Activated CD4-positive, alpha-beta T cell treated with anti-CD3 and anti-CD28 coated beads, Interleukin-2, amount 10 ng/mL, durations not matched to agents 24 days and 14 days (primary cell): ENCODE data around the gene STOX1. TPM values are rescaled to one million over a fixed set of nuclear protein-coding genes. Genes with fewer than 3 reads are reported as not detected.
A peak's percentile ranks its signal among the peaks of the same experiment; 100 is the strongest.
"Not testable (repeated sequence)": the region's sequence is repeated elsewhere in the genome, so short reads cannot be mapped to it uniquely, and the experiment has no call there.

Experiments
- DNase-seq: peaks from one replicate; pipeline ENCODE4 v3.0.0; 2022
- H3K27ac Mint-ChIP-seq: one replicate; pipeline ENCODE4 v1.8.0; 2022; ENCODE audit warnings: mild to moderate bottlenecking, mixed read lengths
- H3K27me3 Mint-ChIP-seq: one replicate; pipeline ENCODE4 v1.8.0; 2022; ENCODE audit warnings: mixed read lengths
- H3K36me3 Mint-ChIP-seq: one replicate; pipeline ENCODE4 v1.8.0; 2022; ENCODE audit warnings: low read depth, mild to moderate bottlenecking, mixed read lengths
- H3K4me1 Mint-ChIP-seq: one replicate; pipeline ENCODE4 v1.8.0; 2021; ENCODE audit warnings: mixed read lengths
- H3K4me3 Mint-ChIP-seq: one replicate; pipeline ENCODE4 v1.8.0; 2022; ENCODE audit warnings: mild to moderate bottlenecking, moderate library complexity, mixed read lengths
- H3K9me3 Mint-ChIP-seq: one replicate; pipeline ENCODE4 v1.8.0; 2021; ENCODE audit warnings: mixed read lengths
- intact Hi-C: fragments of 100-400 bp; cut with micrococcal nuclease; formaldehyde crosslinking; loops from one replicate; pipeline ENCODE4 v1.15.1; 2023
- total RNA-seq: library from RNA; stranded (reverse); gene quantifications from 2 replicates; pipeline ENCODE4 v1.2.3, GENCODE V29; 2022

The STOX1 gene
- total RNA-seq, 1 donor from 2014 or later: 0.82 TPM

GRCh38 chr10:68812420-68812819 is 14.9 kb upstream of the STOX1 start:
- no peaks in the 10 kb centered on the region for H3K36me3 Mint-ChIP-seq
- H3K9me3 Mint-ChIP-seq: no peaks in the 10 kb centered on the region
- H3K4me1 Mint-ChIP-seq: no peaks in the 10 kb centered on the region
- no peaks in the 10 kb centered on the region for H3K27me3 Mint-ChIP-seq
- intact Hi-C loops: no loop called here
- H3K4me3 Mint-ChIP-seq: no peak overlapping the region
- no peak overlapping the region for H3K27ac Mint-ChIP-seq
- DNase-seq: no peak

DNA sequence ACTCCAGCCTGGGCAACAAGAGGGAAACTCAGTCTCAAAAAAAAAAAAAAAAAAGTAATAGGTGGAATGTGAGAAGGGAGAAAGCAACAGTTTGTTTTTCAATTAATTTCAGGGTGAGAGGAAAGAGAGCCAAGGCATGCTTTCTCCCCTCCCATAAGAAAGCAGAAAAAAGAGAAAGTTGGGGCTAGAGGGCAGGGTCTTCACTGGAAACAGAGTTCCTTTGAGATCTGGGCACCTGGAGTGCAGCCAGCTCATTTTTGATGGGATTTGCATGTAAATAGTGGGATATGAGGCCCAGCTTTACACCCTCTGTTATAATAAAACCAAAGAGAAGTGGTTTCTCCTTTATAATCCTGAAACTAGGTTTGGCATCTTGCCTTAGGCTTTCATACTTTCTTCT is 13.8 kb upstream of the STOX1 start:
- no peak overlapping the region for H3K4me3 Mint-ChIP-seq
- H3K27me3 Mint-ChIP-seq: no peaks in the 10 kb centered on the region
- DNase-seq: no peak
- H3K9me3 Mint-ChIP-seq: no peaks in the 10 kb centered on the region
- H3K27ac Mint-ChIP-seq: no peak overlapping the region
- no peaks in the 10 kb centered on the region for H3K4me1 Mint-ChIP-seq
- no peaks in the 10 kb centered on the region for H3K36me3 Mint-ChIP-seq
- intact Hi-C loops: no loop called here

- H3K4me3 Mint-ChIP-seq: no peak overlapping the region
- no peaks in the 10 kb centered on the region for H3K4me1 Mint-ChIP-seq
- no peaks in the 10 kb centered on the region for H3K36me3 Mint-ChIP-seq
- no peaks in the 10 kb centered on the region for H3K9me3 Mint-ChIP-seq
- intact Hi-C loops: no loop called here
- H3K27me3 Mint-ChIP-seq: no peaks in the 10 kb centered on the region
- no peak for DNase-seq
- H3K27ac Mint-ChIP-seq: no peak overlapping the region
Observed at GRCh38 chr10:68816796-68817412, 10.4 kb upstream of the STOX1 start.

GRCh38 chr10:68820359-68820758 is 7.0 kb upstream of the STOX1 start:
- H3K27me3 Mint-ChIP-seq, H3K4me1 Mint-ChIP-seq, H3K4me3 Mint-ChIP-seq, DNase-seq, H3K27ac Mint-ChIP-seq, H3K9me3 Mint-ChIP-seq, H3K36me3 Mint-ChIP-seq, intact Hi-C loops: not testable (repeated sequence)

DNA sequence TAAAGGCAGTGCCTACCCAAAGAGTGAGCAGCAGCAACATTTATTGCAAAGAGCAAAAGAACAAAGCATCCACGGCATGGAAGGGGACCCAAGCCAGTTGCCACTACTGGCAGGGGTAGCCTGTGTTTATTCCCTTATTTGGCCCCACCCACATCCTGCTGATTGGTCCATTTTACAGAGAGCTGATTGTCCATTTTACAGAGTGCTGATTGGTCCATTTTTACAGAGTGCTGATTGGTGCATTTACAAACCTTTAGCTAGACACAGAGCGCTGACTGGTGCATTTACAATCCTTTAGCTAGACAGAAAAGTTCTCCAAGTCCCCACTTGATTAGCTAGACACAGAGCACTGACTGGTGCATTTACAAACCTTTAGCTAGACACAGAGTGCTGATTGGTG is 4.7 kb upstream of the STOX1 start:
- DNase-seq, H3K27ac Mint-ChIP-seq, H3K4me3 Mint-ChIP-seq, intact Hi-C loops, H3K27me3 Mint-ChIP-seq, H3K4me1 Mint-ChIP-seq, H3K9me3 Mint-ChIP-seq, H3K36me3 Mint-ChIP-seq: not testable (repeated sequence)

DNA sequence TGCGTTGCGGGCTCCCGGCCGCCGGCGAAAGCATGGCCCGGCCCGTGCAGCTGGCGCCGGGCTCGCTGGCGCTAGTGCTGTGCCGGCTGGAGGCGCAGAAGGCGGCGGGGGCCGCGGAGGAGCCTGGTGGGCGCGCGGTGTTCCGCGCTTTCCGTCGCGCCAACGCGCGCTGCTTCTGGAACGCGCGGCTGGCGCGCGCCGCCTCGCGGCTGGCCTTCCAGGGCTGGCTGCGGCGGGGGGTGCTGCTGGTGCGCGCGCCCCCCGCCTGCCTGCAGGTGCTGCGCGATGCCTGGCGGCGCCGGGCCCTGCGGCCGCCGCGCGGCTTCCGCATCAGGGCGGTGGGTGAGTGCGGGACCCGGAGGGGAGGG is 245 bp downstream of the STOX1 start:
- not testable (repeated sequence) for H3K27ac Mint-ChIP-seq, H3K4me1 Mint-ChIP-seq, H3K9me3 Mint-ChIP-seq, H3K36me3 Mint-ChIP-seq, DNase-seq, H3K4me3 Mint-ChIP-seq
- intact Hi-C loops: loop anchor here (2.0 kb wide), 1 partner anchor 73 kb away; the partner anchor contains the start of gene DDX50
- H3K27me3 Mint-ChIP-seq: peaks cover 24% of the 10 kb centered on the region

- H3K27ac Mint-ChIP-seq, H3K4me1 Mint-ChIP-seq, H3K9me3 Mint-ChIP-seq, intact Hi-C loops, H3K36me3 Mint-ChIP-seq: not testable (repeated sequence)
- peak; percentile 71 for DNase-seq
- H3K27me3 Mint-ChIP-seq: peaks cover 24% of the 10 kb centered on the region
- peak overlapping the region; percentile 47 for H3K4me3 Mint-ChIP-seq
Observed at GRCh38 chr10:68828083-68828601, 811 bp downstream of the STOX1 start.

GRCh38 chr10:68828833-68829232 is 1.5 kb downstream of the STOX1 start:
- intact Hi-C loops: no loop called here
- peak overlapping the region; percentile 47 for H3K4me3 Mint-ChIP-seq
- no peaks in the 10 kb centered on the region for H3K9me3 Mint-ChIP-seq

DNA sequence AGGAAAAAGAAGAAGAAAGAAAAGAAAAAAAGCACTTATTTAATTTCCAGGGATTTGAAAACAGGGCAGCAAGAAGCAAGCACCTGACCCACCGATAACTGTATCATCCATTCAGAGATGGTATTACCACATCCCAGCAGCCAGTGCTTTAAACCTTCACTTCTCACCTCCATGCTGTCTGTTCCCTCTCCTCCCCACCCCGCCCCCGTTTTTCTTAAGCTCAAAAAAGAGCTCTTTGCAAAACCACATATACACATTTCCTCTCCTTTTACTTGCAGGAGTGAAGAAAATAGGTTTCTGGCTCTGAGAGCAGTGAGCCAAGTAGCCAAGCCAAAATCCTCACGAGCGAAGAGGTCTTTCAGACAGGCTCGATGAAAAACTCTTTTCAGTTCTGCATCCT is 2.2 kb downstream of the STOX1 start:
- peaks cover 24% of the 10 kb centered on the region for H3K27me3 Mint-ChIP-seq

More at GRCh38 chr10:68828833-68829232, 1.5 kb downstream of the STOX1 start:
- no peak for DNase-seq
- Mint-ChIP-seq H3K27ac (no peak overlapping the region), H3K4me1 (peaks cover 5% of the 10 kb centered on the region), H3K27me3 (peaks cover 24% of the 10 kb centered on the region), H3K36me3 (no peaks in the 10 kb centered on the region)

DNA sequence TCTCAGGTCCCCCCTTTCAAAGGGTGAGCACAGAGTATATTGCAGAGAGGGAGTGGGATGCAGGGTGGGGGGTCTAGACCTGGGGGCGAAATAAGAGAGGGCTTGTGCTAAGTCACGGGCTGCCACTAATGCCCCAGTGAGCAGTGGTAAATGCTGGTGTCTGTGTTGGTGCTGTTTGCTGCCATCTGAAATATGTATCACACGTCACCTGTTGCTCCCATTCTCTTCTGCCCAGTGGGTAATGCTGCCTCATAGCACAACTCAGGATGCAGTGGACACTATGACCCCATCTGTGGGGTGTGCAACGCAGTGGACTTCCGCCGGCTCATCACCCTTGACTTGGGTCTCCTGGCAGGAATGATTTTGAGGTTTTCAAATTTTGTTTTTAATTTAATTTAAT is 2.6 kb downstream of the STOX1 start:
- no peak for DNase-seq
- H3K27me3 Mint-ChIP-seq: peaks cover 24% of the 10 kb centered on the region
- no peak overlapping the region for H3K27ac Mint-ChIP-seq
- intact Hi-C loops: no loop called here
- peaks cover 5% of the 10 kb centered on the region for H3K4me1 Mint-ChIP-seq
- no peaks in the 10 kb centered on the region for H3K9me3 Mint-ChIP-seq
- H3K4me3 Mint-ChIP-seq: no peak overlapping the region
- no peaks in the 10 kb centered on the region for H3K36me3 Mint-ChIP-seq

More for the DNA sequence above, 2.2 kb downstream of the STOX1 start:
- Mint-ChIP-seq H3K9me3 (no peaks in the 10 kb centered on the region), H3K4me1 (peaks cover 5% of the 10 kb centered on the region), H3K4me3 (no peak overlapping the region), H3K36me3 (no peaks in the 10 kb centered on the region), H3K27ac (no peak overlapping the region)
- intact Hi-C loops: no loop called here
- no peak for DNase-seq

DNA sequence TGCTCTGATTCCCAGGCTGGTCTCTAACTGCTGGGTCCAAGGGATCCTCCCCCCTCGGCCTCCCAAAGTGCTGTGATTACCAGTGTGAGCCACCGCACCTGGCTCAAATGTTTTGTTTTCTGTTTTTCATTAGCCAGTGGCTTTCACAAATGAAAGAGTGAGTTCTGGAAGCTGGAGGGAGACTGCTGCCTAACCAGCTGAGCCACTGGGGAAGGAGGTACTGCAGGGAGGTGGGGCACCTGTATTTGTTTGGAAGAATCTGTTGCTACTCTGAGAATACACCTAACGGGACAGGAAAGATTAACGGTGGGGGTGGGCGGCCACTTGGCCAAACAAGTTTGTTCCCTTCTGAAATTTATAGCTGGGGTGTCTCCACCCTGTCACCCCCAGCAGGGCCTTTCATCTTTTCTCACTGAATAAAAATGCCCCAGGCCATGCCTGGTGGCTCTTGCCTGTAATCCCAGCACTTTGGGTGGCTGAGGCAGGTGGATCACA is 4.7 kb downstream of the STOX1 start:
- DNase-seq: no peak
- H3K27ac Mint-ChIP-seq: no peak overlapping the region
- H3K4me1 Mint-ChIP-seq: peaks cover 1% of the 10 kb centered on the region
- H3K36me3 Mint-ChIP-seq: no peaks in the 10 kb centered on the region
- H3K27me3 Mint-ChIP-seq: peaks cover 21% of the 10 kb centered on the region
- H3K4me3 Mint-ChIP-seq: no peak overlapping the region
- intact Hi-C loops: no loop called here
- no peaks in the 10 kb centered on the region for H3K9me3 Mint-ChIP-seq

GRCh38 chr10:68832601-68833000 is 5.3 kb downstream of the STOX1 start:
- no peak for DNase-seq
- peaks cover 21% of the 10 kb centered on the region for H3K27me3 Mint-ChIP-seq
- no peak overlapping the region for H3K27ac Mint-ChIP-seq
- H3K4me3 Mint-ChIP-seq: no peak overlapping the region
- peaks cover 1% of the 10 kb centered on the region for H3K4me1 Mint-ChIP-seq
- no peaks in the 10 kb centered on the region for H3K36me3 Mint-ChIP-seq
- intact Hi-C loops: no loop called here
- H3K9me3 Mint-ChIP-seq: no peaks in the 10 kb centered on the region

DNA sequence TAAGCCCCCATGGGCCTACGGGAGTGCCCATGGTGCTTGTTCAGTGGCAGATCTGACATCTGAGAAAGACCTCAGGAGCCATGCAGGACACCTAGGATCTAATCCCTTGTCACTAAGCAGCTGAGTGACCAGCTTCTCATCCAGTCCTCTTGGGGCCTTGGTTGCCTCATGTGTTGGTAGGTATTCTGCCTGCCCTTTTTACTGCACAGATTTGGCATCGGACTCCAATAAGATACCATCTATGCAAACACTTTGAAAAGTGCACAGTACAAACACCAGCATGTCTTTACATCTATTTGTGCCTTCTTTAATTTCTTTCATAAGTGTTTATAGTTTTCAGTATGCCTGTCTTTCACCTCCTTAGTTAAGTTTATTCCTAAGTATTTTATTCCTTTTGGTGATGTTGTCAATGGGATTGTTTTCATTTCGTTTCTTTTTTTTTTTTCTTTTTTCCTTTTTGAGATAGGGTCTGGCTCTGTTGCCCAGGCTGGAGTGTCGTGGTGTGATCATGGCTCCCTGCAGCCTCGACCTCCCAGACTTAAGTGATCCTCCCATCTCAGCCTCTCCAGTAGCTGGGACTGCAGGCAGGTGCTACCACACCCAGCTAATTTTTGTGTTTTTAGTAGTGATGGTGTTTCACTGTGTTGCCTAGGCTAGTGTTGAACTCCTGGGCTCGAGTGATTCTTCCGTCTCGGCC is 10.4 kb downstream of the STOX1 start:
- Mint-ChIP-seq H3K36me3 (no peaks in the 10 kb centered on the region), H3K27me3 (no peaks in the 10 kb centered on the region), H3K9me3 (no peaks in the 10 kb centered on the region), H3K4me3 (no peak overlapping the region), H3K4me1 (no peaks in the 10 kb centered on the region), H3K27ac (no peak overlapping the region)
- intact Hi-C loops: no loop called here
- DNase-seq: no peak

- intact Hi-C loops, H3K9me3 Mint-ChIP-seq, H3K36me3 Mint-ChIP-seq, DNase-seq, H3K27ac Mint-ChIP-seq, H3K4me3 Mint-ChIP-seq, H3K27me3 Mint-ChIP-seq, H3K4me1 Mint-ChIP-seq: not testable (repeated sequence)
Observed at GRCh38 chr10:68840650-68841049, 13.3 kb downstream of the STOX1 start.
